Measurements from ENCODE around the gene TMEM44. TPM values are rescaled to one million over a fixed set of nuclear protein-coding genes. Genes with fewer than 3 reads are reported as not detected.

TMEM44 gene
- total RNA-seq, 2 experiments from 2014 or later = 4.4 to 5.0 TPM

GRCh38 chr3:194610689-194611088 lies 22.5 kb downstream of the TMEM44 start:
- H3K9me3 Mint-ChIP-seq = no peaks in the 10 kb centered on the region
- no peaks in the 10 kb centered on the region for H3K36me3 Mint-ChIP-seq (ENCODE audit: low read depth)
- no peaks in the 10 kb centered on the region for H3K27me3 Mint-ChIP-seq
- ATAC-seq (no peak), DNase-seq (no peak)
- no peak for TF ChIP-seq CTCF (IDR thresholded peaks at IDR 0.05)
- no peak overlapping the region for H3K27ac Mint-ChIP-seq
- ChIA-PET CTCF (interaction anchor here (1.0 to 1.2 kb wide), 3 partner anchors 15 to 207 kb away, joined by 3 to 4 read pairs (median 3); no protein-coding TSS in a partner anchor), POLR2A (interaction anchor here (0.6 to 1.0 kb wide), 2 partner anchors 26 to 52 kb away, joined by 3 read pairs; no protein-coding TSS in a partner anchor)
- intact Hi-C loops (cut with micrococcal nuclease) = no loop called here
- H3K4me1 Mint-ChIP-seq (ENCODE audit: low read depth) = peaks cover 3% of the 10 kb centered on the region
- no peak overlapping the region for H3K4me3 Mint-ChIP-seq

GRCh38 chr3:194609601-194610000 lies 23.6 kb downstream of the TMEM44 start:
- CTCF ChIA-PET = interaction anchor here (1.0 to 1.2 kb wide), 2 partner anchors 16 to 206 kb away, joined by 3 read pairs; no protein-coding TSS in a partner anchor
- Mint-ChIP-seq H3K4me3 (no peak overlapping the region), H3K27me3 (no peaks in the 10 kb centered on the region)

GRCh38 chr3:194608981-194609380 lies 24.2 kb downstream of the TMEM44 start:
- Mint-ChIP-seq H3K4me1 (ENCODE audit: low read depth) (peaks cover 3% of the 10 kb centered on the region), H3K27ac (no peak overlapping the region), H3K9me3 (no peaks in the 10 kb centered on the region), H3K36me3 (ENCODE audit: low read depth) (no peaks in the 10 kb centered on the region), H3K27me3 (no peaks in the 10 kb centered on the region), H3K4me3 (no peak overlapping the region)
- TF ChIP-seq CTCF (IDR thresholded peaks at IDR 0.05) = no peak
- ATAC-seq (no peak), DNase-seq (no peak)
- ChIA-PET POLR2A (no interaction called here), CTCF (no interaction called here)
- intact Hi-C loops (cut with micrococcal nuclease) = no loop called here

More at GRCh38 chr3:194609601-194610000, 23.6 kb downstream of the TMEM44 start:
- Mint-ChIP-seq H3K27ac (no peak overlapping the region), H3K36me3 (ENCODE audit: low read depth) (no peaks in the 10 kb centered on the region), H3K9me3 (no peaks in the 10 kb centered on the region), H3K4me1 (ENCODE audit: low read depth) (peaks cover 3% of the 10 kb centered on the region)
- DNase-seq = no peak
- TF ChIP-seq CTCF (IDR thresholded peaks at IDR 0.05) = no peak
- POLR2A ChIA-PET = no interaction called here
- intact Hi-C loops (cut with micrococcal nuclease) = no loop called here
- no peak for ATAC-seq

- no peaks in the 10 kb centered on the region for H3K27me3 Mint-ChIP-seq
- ATAC-seq = no peak
Observed at GRCh38 chr3:194607592-194608389, 25.4 kb downstream of the TMEM44 start.

More at GRCh38 chr3:194607592-194608389, 25.4 kb downstream of the TMEM44 start:
- DNase-seq = no peak
- intact Hi-C loops (cut with micrococcal nuclease) = no loop called here
- TF ChIP-seq CTCF (IDR thresholded peaks at IDR 0.05) = no peak
- Mint-ChIP-seq H3K9me3 (no peaks in the 10 kb centered on the region), H3K4me3 (no peak overlapping the region), H3K36me3 (ENCODE audit: low read depth) (no peaks in the 10 kb centered on the region), H3K4me1 (ENCODE audit: low read depth) (peaks cover 3% of the 10 kb centered on the region), H3K27ac (no peak overlapping the region)
- CTCF ChIA-PET = interaction anchor here (0.6 to 1.3 kb wide), 2 partner anchors 9 to 13 kb away, joined by 3 read pairs; no protein-coding TSS in a partner anchor
- POLR2A ChIA-PET = no interaction called here

Measured in activated CD8-positive, alpha-beta T cell treated with anti-CD3 and anti-CD28 coated beads for 36 hours (primary cell).